ENCODE results near the gene ARHGEF19.
"Not testable (repeated sequence)": the region's sequence is repeated elsewhere in the genome, so short reads cannot be mapped to it uniquely, and the experiment has no call there.

Gene ARHGEF19

DNA sequence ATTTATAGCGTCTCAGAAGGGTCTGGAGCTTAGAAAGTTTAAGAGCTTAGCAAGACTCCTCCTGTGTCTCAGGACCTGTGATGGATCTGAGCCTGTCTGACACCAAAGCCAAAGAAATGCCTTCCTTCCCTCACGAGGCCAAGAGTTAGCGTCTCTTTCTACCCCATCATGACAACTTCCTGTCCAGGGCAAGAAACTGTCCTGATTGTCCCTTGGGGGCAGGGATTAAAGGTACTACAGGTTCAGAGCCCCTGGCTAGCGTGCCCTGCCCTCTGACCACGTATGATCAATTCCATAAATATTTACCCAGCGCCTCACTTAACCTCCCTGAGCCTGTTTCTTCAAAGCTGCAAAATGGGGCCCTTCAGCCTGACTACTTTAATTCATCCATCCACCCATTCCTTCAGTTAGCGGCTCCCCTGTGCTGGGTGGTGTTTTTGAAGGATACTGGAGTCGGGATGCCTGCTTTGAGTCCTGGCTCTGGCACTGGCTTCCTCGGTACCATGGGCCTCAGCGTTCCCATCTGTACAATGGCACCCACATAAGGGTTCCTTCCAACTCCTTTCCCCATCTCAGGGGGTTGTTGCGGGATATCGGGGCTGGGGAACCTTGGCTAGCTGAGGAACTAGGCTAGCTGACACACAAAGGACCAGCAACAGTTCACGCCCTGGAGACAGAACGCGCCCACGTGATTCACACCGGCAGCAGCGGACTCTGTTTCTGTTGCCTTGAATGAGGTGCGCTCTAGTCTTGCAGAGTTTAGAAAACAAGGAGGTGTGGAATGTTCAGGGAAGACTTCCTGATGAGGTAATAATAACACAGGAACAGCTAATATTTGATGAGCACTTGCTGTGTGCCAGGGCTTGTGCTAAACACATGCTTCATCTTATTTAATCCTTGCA is 33.6 kb downstream of the ARHGEF19 start:
- DNase-seq: peak; percentile 89

- no peak for DNase-seq
These were observed 35.1 kb downstream of the ARHGEF19 start for GRCh38 chr1:16177306-16177705.

- no peak for DNase-seq
These were observed 35.8 kb downstream of the ARHGEF19 start for GRCh38 chr1:16176653-16177052.

- peak; percentile 63 for DNase-seq
These were observed 36.6 kb downstream of the ARHGEF19 start for GRCh38 chr1:16175610-16176553.

DNA sequence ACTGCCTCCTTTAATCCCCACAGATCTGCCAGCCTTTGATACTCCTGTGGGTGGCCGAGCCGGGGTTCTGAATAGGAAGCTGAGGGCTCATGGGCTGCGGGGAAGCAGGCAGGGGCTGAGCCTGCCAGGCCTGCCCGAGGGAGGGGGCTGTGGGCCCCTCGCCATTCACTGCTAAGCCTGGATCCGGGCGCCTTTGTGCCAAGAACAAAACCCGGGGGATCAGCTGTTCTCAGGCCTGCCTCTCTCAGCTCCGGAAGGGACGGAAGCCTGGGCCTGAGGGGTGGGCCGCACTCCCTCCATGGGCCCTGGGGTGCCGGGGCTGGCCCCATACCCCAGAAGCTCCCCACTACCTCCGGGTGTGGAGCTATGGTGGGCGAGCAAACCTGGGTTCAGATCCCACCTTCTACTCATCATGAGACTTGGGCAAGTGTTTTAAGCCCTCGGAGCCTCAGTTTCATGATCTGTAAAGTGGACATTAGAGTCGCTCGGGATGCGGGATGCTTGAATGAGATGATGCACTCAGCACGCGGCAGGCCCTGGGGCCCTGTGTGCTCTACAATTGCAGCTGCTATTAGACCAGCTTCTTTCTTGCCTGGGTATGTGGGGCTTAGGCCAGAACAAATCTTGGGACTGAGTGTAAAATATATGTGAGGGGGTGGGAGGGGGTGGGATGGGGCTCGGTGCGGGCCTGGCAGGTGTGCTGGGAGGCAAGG is 37.4 kb downstream of the ARHGEF19 start:
- DNase-seq: no peak

- DNase-seq: peak; percentile 66
These were observed 38.1 kb downstream of the ARHGEF19 start for GRCh38 chr1:16174261-16174868.

GRCh38 chr1:16173447-16174260 is 38.8 kb downstream of the ARHGEF19 start:
- peak; percentile 97 for DNase-seq

DNA sequence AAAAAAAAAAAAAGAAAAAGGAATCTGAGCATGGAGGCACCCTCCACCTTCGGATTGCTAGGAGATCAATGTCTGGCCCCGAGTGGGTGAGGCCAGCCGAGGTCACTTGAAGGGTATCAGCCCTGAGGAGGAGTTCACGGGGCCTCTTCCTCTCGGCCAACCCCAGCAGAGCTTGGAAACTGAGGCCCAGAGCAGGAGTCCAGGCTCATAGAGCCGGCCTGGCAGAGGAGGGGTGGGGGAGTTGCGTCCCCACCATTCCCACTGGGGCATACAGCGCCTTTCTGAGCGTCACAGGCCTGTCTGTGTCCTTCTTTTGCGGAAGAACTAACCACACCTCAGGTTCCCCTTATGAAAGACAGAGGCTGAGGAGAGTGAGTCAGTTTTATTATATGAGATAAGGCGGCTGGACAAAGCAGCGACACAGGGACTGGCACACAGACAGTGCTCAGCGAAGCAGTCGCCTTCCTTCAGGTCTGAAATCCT is 39.4 kb downstream of the ARHGEF19 start:
- DNase-seq: no peak

DNA sequence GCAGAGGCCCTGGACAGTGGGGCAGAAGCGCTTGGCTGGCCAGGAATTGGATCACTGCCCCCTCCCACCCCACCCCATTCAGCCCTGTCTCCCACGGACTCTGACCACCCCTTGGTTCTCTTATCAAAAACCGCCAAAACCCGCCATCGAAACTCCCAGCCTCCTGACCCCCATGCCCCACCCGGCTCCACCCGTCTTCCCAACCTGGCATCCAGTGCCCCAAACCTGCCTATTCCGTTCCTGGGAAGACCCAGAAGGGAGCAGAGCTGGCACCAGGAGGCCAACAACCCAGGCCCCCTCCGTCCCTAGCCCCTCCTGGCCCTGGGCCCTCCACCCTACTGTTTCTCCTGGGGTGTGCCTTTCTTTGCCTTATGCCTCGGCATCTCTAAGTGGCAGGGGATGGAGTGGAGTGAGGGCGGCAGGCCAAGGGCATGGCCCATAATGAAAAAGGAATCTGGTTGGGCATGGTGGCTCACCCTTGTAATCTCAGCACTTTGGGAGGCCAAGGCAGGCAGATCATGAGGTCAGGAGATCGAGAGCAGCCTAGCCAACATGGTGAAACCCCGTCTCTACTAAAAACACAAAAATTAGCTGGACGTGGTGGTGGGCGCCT is 40.1 kb downstream of the ARHGEF19 start:
- DNase-seq: no peak

- peak; percentile 56 for DNase-seq
These were observed 40.9 kb downstream of the ARHGEF19 start for GRCh38 chr1:16171314-16172151.

GRCh38 chr1:16170283-16170673 is 42.2 kb downstream of the ARHGEF19 start:
- DNase-seq: no peak

- no peak for DNase-seq
These were observed 43.7 kb downstream of the ARHGEF19 start for GRCh38 chr1:16168622-16169360.

GRCh38 chr1:16168144-16168495 is 44.3 kb downstream of the ARHGEF19 start:
- DNase-seq: not testable (repeated sequence)

DNA sequence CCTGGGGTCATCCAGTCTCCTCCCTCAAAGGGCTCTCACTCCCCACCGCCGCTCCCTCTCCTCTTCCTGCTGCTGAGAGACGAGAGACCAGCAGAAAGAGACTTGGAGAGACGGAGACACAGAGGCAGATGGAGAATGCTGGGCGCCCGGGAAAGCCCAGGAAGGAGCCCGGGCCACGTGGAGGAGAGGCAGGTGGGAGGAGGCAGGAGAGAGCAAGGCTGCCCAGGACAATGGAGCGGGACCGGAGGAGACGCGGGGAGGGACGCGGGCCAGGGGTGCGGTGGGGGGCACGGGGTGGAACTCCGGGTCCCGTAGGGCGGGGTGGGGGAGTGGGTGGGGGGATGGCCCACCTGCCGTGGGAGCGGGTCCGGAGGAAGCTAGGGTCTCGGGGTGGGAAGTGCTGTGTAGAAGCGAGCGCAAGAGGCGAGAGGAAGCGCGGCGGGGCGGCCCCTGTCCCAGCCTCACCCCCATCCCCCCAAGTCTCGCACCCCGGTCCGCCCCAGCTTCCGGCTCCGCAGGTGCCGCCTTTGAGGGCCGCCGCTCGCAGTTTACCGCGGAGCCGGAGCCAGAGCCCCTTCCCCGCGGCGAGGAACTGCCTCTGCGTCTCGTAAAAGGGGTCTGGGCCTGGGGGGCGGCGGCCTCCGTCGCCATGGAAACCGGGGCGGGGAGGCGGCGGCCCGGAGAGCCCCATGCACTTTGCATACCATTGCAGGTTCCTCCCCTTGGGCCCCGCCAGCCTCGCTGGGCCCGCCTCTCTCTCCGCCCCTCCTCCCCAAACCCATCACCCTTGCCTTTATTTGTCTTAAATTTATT is 44.9 kb downstream of the ARHGEF19 start:
- DNase-seq: peak; percentile 92

DNA sequence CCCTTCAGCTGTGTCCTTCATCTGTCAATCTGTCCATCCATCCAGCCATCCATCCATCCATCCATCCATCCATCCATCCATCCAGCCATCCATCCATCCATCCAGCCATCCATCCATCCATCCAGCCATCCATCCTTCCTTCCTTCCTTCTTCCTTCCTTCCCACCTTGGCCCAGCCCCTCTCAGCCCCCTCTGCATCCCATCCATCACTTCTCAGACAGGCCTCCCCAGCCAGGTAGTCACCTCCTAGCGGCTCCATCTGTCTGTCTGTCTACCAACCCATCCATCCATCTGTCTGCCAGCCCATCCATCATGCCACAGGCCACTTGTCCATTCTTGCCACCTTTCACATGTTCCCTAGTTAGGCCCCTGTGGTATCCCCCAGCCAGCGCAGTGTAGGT is 46.3 kb downstream of the ARHGEF19 start:
- DNase-seq: no peak

- DNase-seq: no peak
These were observed 46.9 kb downstream of the ARHGEF19 start for GRCh38 chr1:16165548-16165947.

DNA sequence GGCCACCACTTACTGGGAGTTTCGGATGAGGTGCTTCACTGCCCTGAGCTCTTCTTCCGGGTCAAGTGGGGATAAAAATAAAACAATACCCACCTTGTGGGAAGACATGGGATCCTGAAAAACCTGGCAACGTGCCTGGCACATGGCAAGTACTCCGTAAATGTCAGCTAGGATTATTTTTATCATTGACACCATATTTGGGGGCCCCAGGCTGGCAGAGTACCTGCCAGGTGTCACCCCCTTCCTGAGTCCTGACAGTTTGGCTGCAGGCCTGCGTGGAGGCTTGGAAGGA is 47.4 kb downstream of the ARHGEF19 start:
- no peak for DNase-seq

- DNase-seq: peak; percentile 82
These were observed 48.0 kb downstream of the ARHGEF19 start for GRCh38 chr1:16164213-16165072.

Measured in islet precursor cell (in vitro differentiated cells).